GM18511 (cell line): Measurements from ENCODE around the gene MGAT5B.
"Not testable (repeated sequence)": the region's sequence is repeated elsewhere in the genome, so short reads cannot be mapped to it uniquely, and the experiment has no call there.

ENCODE experiments used
- ATAC-seq: cut with Tn5 transposase; IDR thresholded peaks from one replicate; pipeline ENCODE4 v1.9.1; 2021; ENCODE audit warnings: mild to moderate bottlenecking, moderate library complexity; ENCODE audit not compliant: unreplicated experiment

Gene MGAT5B

DNA sequence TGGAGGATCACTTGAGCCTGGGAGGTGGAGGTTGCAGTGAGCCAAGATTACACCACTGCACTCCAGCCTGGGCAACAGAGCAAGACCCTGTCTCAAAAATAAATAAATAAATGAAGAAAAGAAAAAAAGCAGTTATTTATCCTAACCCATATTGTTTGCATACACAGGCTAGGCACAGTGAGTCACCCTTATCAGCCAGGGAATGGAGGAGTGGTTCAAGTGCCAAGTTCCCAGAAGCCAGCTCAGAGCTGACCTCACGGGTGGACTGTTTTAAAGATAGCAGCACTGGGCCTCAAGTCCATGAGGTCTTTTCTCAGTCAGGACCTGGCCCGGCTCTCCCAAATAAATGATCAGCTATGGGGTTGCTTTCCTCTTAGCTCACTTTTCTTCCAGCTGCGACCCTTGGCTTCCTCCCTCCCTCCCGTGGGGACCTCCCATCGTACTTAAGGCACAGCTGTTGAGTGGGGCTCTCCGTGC lies 22.6 kb upstream of the MGAT5B start:
- no peak for ATAC-seq

DNA sequence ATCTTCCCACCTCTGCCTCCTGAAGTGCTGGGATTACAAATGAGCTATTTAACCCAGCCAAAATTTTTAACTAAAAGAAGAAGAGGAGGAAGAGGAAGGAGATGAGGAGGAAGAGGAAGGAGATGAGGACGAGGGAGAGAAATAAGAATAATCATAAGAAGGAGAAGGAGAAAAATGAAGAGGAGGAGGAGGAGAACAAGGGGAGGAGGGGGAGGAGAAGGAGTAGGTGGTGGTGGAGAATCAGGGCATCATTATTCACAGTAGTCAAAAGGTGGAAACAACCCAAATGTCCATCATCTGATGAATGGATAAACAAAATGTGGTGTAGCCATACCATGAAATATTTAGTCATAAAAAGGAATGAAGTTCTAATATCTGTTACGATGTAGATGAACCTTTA lies 21.2 kb upstream of the MGAT5B start:
- ATAC-seq = no peak

DNA sequence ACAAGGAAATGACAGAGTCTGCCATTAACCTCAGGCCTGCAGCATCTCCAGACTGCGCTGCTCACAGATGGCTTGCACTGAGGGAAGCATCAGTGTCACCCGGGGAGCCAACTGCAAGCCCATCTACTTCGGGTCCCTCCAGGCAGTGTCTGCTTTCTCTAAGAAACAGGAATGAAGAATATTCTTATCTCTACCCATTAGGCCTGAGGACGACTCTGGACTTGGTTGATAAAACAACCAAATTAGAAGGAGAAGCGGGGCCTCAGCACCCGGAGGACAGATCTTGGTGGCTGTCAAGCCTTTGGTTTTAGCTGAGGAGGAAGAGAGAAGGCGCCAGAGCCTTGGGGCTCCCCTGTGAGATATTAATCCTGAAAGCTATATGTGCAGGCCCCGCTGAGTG lies 19.5 kb upstream of the MGAT5B start:
- ATAC-seq = no peak

DNA sequence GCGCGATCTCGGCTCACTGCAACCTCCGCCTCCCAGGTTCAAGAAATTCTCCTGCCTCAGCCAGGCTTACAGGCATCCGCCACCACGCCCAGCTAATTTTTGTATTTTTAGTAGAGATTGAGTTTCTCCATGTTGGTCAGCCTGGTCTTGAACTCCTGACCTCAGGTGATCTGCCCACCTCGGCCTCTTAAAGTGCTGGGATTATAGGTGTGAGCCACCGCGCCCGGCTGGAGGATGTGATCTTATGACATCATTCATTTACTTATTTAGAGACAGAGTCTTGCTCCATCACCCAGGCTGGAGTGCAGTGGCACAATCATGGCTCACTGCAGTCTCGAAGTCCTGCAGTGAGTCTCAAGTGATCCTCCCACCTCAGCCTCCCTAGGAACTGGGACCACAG lies 19.0 kb upstream of the MGAT5B start:
- ATAC-seq = not testable (repeated sequence)

DNA sequence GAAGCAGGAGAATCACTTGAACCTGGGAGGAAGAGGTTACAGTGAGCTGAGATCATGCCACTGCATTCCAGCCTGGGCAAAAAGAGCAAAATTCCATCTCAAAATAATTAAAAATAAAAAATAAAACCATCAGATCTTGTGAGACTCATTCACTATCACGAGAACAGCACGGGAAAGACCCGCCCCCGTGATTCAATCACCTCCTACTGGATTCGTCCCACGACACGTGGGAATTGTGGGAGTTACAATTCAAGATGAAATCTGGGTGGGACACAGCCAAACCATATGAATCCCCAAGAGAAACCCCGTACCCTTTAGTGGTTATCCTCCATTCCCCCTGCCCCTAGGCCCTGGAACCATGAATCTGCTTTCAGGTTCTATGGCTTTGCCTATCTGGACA lies 15.4 kb upstream of the MGAT5B start:
- ATAC-seq = no peak

DNA sequence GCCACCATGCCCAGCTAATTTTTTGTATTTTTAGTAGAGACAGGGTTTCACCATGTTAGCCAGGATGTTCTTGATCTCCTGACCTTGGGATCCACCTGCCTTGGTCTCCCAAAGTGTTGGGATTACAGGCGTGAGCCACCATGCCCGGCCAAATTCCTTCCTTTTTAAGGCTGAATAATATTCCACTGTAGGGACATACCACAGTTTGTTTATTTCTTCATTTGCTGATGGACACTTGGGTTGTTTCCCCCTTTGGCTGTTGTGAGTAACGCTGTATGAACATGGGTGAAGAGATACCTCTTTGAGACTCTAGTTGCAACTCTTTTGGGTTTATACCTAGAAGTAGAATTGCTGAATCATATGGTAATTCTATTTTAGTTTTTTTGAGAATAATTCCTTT lies 13.1 kb upstream of the MGAT5B start:
- no peak for ATAC-seq

DNA sequence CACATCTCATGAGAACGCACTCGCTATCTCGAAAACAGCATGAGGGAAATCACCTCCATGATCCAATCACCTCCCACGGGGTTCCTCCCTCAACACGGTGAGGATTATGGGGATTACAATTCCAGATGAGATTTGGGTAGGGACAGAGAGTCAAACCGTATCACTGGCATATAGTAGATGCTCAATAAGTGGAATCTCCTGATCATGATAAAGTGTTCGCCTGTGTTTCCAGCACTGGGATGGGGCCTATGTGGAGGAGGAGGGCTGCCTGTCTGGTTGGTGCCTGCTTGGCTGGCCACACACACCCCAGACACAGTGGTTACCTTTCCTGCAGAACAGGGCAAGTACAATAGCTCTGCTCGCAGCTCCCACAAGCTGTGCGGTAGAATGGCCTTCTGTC lies 6.1 kb upstream of the MGAT5B start:
- no peak for ATAC-seq

DNA sequence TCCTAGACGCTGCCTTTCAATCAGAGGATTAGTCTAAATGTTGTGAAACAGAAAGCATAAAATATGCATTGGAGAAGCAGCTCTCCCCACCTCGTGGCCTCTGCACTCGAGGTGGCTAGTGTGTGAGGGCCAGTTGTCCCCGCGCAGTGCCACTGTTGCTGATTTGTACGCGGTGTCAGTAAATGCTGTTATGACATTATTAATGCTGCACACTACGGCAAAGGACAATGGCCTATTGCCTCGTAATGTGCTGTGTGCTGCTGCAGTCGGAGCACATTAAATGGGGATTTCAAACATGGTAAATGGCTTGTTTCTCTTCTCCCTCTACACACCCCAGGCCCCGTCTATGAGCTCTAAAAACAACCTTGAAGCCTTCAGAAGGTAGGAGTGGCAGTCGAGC lies 5.7 kb upstream of the MGAT5B start:
- no peak for ATAC-seq

DNA sequence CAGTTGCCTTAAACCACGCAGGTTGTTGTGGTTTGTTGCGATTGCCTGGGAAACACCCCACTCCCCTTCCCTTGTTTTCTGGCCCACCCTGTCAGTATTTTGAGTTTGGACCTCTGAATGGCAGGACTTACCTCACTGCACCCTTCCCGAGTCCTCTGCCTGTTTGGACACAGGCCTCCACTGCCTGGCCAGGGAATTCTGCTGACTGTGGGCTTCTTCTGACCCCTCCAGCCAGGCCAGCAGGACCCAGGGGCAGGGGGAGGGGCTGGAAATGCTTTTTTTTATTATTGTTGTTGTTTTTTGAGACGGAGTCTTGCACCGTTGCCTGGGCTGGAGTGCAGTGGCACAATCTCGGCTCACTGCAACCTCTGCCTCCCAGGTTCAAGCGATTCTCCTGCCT lies 4.2 kb upstream of the MGAT5B start:
- ATAC-seq = no peak

DNA sequence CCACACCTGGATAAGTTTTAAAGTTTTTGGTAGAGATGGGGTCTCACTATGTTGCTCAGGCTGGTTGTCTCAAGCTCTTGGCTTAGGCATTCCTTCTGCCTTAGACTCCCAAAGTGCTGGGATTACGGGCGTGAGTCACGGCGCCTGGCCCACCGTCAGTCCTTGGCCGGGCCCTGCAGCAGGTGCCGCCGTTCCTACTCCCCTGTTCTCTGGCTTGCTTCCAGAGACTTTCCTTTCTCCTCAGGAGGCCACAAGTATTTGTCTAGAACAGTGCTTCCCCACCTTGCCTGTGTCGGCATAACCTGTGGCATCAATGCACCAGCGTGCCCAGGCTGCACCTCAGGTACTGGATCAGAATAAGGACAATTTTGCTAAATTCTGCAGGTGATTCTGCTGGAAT lies 3.0 kb upstream of the MGAT5B start:
- no peak for ATAC-seq

DNA sequence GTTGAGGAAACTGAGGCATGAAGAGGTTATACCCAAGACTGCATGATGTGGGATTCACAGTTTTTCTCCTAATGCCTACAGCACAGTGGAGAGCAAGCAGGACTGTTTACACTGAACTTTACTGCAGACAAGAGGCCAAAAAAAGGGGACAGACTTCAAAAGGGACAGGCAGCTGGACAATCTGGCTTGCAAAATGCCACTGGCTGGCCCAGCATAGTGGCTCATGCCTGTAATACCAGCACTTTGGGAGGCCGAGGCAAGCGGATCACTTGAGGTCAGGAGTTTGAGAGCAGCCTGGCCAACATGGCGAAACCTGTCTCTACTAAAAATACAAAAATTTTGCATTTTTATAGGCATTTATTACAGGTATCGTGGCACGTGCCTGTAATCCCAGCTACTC lies 2.0 kb upstream of the MGAT5B start:
- no peak for ATAC-seq

DNA sequence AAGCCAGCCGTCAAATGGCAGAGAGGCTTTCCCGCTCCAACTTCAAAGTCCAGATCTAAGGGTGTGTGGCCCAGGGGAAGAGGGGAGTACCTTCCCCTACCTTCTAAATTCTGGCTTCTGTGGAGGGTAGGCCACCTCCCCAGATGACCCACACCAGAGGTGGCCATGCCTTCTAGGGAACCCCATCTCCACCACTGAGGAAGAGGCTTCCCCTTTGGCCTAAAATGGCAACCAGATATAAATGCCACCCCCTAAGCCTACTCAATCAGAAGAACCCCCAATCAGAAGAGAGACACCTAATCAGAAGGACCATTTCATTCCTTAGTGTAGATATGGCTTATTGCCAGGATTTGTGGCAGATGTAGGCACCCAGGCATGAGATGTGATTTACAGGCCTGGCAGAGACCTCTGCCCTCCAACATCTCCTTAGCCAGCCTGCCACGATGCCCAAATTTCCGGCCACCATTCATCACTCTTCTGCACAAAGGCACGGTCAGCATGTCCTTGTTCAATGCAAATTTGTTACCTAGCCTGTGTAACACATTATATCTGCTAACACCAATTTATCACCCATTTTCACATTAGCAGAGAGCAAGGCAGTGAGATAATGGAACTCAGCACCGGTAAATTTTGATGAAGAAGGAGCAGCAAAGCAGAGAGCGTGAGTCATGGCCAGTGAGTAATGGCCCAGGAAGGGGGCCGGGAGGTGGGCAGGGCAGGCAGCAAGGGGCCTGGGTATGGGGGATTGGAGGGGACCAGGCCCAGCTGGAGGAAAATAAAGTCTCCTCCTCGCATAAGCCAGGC lies 1.2 kb upstream of the MGAT5B start:
- ATAC-seq = no peak

DNA sequence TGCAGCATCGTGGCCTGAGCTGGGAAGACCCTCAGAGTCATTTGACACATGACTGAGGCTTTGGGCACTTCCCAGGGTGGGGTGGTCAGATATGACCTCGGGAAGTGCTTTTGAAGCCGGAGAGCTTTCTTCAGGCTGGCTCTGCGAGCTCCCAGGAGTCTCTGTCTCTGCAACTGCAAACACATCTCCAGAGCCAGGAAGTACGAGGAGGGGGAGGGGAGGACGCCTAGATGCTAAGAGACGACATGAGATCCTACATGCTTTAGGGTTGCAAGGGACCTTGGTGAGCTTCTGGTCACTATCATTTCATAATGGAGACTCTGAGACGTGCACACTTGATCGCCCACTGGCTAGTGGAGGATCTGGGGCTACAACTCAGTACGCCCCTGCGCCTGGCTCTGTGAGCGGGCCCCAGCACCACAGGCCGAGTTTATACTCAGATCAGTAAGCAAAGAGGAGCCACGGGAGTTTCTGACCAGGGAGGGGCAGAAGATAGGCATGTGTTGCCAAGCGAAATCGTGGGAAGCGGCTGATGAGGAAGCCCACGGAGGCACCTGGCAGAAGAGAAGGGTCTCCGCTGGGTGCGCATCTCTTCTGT lies 527 bp upstream of the MGAT5B start:
- ATAC-seq = no peak

DNA sequence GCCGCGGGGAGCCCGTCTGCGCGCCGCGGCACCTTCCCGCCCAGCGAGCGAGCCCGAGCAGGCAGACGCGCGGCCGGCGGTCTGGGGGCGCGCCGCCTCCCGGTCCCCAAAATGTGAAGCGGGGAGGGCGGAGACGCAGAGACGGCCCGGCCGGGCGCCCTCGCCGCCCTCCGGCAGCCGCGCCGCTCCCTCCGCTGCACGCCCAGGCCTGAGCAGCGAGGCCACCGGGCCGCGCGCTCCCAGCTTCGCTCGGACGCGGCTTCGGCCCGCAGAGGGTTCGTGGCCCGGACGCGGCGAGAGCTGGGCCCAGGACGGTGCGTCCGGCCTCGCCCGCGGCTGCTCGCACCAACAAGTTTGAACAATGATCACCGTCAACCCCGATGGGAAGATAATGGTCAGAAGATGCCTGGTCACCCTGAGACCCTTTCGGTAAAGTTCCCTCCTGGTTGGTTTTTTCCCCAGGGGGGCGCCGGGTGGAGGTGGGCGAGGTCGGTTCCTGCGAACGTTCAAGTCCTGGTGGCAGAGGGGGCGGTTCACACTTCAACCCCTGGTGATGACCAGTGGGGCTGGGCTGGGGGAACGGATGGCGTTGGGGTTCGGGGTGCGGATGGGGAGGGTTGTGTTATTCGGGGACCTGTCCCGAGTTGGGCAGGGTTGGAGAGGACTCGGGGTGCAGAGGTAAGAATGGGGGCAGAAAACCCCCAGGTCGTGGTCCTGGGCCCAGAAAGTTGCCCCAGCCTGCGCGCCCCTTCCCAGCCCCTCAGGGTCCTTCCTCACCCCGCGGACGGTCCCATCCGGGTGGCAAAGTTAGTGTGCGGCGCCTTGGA lies 678 bp downstream of the MGAT5B start:
- ATAC-seq = no peak

DNA sequence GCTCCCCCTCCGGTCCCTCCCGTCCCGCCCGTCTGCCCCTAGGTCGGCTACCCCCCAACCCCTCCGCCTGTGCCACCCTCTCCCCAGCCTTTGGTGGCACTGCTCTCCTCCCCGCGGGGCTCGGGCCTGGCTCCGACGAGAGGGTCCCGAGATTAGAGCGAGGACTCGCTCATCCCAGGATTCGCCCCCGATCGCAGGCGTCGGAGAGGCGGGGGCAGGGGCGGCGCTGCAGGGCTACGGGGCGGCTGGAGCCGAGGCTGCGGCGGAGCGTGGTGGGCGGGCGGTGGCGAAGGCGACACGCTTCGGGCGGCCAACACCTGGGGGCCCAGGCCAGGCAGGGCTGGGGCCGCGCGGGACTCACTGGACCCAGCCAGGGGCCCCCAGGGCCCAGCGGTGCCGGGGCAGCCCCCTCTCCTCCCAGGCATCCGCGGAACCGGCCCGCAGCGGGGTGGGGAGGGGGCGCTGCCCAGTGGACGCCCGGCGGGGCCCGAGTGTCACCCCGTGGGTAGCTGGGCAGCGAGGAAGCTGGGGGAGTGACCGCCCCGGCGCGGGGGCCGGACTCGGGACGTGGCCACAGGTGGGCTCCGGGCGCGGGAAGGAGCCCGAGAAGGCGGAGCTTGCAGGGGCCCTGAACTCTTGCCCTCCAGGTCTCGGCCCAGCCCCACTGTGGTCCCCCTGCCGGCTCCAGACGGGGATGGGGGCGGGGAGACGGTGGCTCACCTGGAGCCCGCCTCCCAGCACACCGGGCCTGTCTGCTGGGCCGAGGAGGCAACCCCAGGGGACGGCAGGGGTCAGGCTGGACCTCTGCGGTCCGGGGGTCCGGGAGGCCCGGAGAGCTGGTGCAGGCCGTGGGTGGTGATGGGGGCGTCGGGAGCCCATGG lies 1.5 kb downstream of the MGAT5B start:
- no peak for ATAC-seq

DNA sequence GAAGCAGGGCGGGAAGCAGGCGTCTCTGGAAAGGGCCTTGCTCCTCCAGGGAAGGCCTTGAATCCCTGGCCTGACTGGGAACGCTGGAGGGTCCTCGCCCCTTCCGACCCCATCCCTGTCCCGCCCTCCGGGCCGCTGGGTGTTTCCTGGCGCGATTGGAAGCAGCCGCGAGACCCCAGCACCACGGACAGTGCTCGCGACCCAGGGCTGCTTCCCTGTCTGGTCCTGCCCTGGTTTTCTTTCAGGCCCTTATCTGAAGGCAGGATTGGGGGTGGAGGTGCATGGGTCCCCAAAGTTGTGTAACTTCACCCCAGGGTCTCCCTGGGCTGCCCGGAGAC lies 2.1 kb downstream of the MGAT5B start:
- ATAC-seq = no peak

DNA sequence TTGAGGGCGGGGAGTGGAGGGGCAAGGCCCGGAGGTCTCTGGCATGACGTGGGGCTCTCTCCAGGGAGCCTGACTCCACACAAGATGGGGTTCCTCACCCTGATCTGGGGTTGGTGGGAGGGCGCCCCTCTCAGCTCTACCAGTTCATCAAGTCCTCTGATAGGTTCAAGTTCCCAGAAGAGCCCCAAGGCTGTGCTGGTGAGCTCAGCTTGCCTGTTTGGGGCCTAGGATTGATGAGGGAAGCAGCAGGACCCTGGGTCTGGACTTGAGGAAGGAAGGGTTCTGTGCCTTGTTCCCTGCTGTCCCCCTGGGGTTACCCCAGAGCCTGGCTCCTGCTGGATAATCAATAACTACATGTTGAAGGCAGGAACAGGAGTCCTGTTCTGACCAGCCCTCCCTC lies 3.5 kb downstream of the MGAT5B start:
- no peak for ATAC-seq

DNA sequence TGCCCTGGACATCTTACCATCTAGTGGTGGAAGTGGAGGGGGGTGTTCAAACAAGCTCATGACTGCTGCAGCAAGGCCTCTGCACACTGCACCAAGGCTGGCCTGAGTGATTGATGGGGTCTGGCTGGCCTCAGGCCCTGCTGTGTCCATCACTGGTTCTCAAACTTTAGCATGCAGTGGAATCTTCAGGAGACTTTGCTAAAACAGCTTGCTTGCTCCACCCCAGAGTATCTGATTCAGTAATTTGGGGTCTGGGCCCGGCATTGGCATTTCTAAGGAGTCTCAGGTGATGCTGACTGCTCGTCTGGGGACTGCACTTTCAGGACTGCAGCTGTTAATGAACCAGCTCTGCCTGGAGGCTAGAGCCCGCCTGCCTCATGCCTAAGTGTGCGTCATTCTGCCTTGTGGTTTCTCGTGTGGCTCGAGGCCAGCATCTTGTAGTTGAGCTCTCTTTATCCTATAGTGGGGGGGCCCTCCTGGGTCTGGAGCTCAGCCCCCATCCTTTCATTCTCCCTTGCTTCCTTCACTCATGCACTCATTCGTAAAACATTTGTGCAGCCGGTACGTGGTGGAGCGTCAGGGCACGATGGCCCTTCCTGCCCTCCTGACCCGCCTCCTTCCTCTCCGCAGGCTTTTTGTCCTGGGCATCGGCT lies 4.1 kb downstream of the MGAT5B start:
- ATAC-seq = no peak

DNA sequence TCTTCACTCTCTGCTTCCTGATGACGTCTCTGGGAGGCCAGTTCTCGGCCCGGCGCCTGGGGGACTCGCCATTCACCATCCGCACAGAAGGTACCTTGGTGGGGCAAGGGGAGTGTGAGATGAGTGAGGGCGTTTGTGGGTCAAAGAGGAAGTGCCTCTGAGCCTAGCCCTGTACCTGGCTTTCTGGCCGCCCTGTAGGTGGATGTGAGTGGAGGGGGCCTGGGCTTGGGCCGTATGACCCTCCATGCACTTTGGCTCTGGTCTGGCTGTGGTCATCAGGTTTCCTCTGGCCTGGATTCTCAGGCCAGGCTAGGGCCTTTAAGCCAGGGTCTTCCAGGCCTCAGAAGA lies 4.6 kb downstream of the MGAT5B start:
- ATAC-seq = no peak

DNA sequence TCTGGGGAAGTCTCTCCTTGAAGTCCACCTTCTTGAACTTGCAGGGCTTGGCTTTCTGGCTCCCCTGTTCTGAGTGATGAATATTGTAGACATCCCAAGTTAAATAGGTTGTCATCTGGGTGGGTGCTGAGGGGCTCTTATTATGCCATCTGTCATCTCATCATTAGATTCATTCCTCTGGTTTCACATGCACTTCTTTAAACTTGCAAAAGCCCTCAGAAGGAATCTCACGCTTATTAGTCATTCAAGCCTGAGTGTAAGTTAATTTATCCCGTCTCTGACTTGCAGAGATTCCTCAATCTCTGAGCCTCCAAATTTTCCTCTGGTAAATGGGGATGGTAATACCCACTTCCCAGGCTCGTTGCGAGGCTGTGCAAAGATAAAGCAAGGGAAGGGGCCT lies 5.7 kb downstream of the MGAT5B start:
- ATAC-seq = no peak

DNA sequence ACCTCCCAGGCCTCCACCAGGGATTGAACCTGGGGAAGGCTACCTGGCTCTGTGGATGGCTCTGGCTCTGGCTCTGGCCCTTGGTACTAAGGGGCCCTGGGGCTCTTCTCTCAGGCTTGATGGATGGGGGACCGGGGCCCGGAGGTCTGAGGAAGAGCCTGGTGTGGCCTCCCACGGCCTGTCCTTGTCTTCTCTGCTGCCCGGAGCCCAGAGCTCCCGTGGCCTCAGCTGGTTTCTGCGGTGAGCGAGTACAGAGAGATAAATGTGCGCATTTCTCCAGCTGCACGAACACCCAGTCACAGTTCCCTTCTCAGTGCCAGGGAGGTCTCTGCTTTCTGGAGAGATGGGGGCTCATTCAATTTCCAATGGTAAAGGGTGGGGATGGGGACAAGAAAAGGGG lies 9.2 kb downstream of the MGAT5B start:
- no peak for ATAC-seq
